ENCODE results near the gene SLITRK3.
A peak's percentile ranks its signal among the peaks of the same experiment; 100 is the strongest.
"Not testable (repeated sequence)": the region's sequence is repeated elsewhere in the genome, so short reads cannot be mapped to it uniquely, and the experiment has no call there.

Gene SLITRK3

DNA sequence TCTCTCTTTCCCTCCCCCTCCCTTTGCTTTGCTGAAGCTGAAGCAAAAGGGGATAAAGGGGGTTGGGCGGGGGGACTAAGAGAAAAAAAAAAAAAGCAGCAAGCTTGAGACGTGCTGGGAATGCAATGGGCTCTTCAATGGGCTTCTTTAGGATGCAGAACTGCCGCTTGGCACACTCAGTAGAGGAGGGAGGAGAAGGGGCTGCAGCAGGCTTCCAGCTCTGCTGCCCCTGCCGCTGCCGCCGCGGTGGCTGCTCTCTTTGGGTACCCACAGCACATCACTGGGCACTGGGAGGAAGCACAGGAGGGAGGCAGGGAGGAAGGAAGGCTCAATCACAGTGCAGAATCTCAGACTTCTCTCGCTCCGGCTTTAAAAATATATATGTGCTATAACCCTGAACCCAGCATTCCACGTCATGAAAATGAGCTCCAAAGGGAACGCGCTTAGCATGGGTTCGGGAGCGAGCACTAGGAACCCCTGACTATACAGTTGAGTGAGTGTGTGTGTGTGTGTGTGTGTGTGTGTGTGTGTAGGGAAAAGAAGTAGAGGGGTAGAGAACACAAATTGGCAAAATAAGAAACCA is 3.5 kb downstream of the SLITRK3 start:
- DNase-seq (ENCODE audit: low spot score), result no peak

DNA sequence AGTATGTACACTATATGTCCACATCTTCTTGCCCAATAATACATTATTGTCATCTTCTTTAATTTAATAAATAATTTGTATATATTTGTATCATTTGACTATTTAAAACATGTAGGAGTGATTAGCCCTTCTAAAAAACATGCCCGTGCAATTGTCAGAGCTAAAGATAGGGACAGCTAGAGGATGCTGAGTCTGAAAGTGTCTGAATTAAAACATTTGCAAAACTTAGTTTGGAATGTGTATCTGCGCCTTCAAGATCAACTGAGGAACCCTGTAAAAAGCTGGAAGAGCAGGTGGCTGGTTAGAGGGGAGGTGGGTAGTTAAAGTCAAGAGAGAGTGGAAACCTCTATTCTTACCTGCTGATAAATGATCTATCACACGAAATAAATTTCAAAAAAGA is 4.7 kb downstream of the SLITRK3 start:
- DNase-seq (ENCODE audit: low spot score), result no peak

DNA sequence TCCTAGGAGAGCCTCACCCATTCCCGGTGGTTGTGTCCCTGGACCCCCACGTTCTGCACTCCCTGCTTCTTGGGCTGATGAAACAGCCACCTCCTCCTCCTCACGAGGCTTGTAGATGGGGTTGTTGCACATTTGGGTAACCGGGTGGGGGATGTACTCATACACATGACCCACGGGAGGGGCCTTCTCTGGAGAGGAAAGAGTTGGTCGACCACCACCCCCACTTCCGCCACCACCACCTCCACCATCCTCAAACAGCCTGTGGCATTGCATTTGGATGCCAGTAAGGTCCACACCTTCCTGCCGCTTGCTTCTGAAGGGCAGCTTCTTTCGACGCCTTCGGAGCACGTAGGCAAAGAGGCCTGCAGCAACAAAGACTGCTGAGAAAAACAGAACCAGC is 7.7 kb downstream of the SLITRK3 start:
- DNase-seq (ENCODE audit: low spot score), result no peak

DNA sequence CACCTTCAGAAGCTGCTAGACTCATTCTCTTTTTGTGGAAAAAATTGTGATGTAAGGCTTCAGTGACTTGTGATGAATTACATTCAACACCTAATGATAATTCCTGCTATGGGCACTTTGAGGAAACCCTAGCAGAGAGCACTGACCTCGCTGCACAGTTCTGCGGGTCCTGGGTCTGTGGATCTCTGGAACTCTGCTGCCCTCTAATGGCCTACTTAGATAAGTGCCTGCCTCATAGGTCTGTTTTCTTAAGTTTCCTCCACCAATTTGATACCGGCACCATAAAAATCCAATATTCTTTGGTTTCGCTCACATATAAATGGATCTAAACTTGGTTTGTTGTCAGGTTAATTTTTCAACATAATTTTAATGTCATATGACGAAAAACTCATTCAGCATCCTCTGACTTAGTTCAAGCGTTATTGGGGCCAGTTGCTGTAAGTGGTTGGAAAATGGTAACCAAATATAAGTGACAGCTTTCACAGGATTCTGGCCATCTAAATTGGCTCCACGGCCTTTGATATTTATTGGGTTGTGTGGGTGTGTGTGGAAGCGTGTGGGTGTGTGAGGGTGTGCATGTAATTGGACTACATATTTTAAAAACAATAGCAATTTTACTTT is 10.4 kb downstream of the SLITRK3 start:
- peak; percentile 60 for DNase-seq (ENCODE audit: low spot score)

DNA sequence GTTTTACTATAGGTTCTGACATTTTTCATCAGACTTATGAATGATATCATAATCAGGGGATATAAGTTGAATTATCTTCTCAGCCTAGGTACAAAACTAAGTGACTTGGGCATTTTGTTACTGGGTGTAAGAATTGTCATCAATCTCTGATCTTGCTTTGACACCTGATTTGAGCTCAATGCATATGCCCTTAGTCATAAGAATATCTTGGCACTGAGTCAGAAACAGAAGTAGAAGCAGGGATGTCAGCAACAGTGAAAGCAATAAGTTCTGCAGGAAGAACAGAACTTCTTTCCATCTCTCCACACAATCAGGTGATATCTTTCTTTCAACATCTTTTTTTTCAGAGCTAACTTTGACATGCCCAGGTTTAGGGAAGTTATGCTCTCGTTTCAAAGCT is 14.6 kb downstream of the SLITRK3 start:
- DNase-seq (ENCODE audit: low spot score), result no peak

DNA sequence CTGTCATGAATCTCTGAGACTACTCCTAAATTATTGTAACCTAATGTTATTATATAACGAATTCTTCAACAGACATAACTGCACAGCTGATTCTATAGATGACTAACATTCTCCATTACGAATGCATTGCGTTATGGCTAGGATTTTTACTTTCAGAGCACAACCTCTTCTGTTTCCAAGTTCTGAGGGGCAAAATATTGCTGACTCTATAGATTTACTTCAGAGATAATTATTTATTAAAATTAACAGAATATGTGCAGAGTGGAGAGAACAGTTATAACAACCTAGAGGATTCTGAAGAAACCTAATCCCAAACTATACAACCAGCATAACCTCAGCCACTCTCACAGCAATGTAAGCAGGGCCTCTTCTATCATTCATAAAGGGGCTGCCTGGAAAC is 25.9 kb downstream of the SLITRK3 start:
- no peak for DNase-seq (ENCODE audit: low spot score)

DNA sequence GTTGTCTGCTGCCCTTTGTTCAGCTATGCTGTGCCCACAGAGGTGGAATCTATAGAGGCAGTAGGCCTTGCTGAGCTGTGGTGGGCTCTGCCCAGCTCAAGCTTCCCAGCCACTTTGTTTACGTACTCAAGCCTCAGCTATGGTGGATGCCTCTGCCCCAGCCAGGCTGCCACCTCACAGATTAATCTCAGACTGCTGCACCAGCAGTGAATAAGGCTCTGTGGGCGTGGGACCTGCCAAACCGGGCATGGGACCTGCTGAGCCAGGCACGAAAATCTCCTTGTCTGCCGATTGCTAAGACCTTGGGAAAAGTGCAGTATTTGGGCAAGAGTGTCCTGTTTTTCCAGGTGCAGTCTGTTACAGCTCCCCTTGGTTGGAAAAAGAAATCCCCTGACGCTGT is 26.8 kb downstream of the SLITRK3 start:
- no peak for DNase-seq (ENCODE audit: low spot score)

DNA sequence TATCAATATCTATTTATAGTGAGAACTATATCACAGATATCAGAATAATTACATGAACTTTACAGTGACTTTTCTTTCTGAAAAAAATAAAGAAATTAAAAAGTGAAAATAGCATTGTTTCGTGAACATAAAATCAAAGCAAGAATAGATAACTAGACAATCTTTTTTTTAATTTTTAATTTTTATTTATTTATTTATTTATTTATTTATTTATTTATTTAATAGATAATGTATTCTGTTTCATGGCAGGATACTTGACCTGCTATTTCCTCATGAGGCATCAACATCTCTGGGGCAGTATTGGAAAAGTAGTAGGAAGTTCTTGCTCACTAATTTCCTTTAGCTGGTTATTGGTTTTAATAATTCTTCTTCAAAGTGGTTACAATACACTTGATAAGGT is 33.3 kb downstream of the SLITRK3 start:
- no peak for DNase-seq (ENCODE audit: low spot score)

DNA sequence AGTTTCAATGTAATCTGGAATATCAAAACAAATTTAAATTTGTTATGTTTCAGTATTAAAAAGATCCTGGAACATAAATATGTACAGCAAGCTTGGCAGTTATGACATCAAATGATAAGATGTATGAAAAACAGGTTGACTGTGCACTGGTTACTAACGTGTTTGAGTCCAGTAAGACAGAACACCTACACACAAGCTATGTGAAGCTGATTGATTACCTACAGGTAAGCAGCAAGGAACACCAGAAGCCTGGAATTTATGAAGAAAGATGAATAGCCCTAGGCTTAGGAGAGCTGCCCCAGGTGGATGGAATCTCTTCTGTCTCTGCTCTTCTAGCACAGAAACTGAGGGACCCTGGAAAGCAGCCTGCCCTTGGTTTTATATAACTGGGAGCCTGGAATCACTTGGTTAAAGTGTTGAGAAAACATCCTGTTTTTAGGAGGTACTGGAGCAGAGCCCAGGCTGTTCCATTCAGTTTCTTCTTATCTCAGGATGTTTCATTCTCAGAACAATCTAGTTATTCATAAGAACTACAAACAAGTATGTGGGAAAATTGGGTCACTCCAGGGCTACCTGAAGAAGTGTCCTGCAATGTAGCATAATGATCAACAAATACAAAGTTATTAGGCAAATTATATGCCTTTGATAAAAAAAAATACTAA is 36.3 kb downstream of the SLITRK3 start:
- DNase-seq (ENCODE audit: low spot score), result no peak

DNA sequence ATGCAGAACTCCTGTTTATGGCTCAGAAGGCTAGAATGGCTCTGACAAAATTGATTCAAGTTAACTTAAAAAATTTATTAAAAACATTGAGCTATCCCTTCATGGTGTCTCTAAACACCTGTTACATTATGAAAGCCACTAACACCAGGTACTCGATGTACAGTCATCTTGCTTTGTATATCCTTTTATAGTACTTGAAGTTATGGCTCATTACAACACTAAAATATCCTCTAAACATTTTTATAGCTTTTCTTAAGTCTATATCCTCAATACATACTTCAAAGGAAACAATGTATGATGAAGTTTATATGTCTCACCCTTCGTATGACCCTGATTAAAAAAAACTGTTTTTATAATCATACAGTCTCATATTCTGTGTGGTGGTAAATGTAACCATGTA is 38.2 kb downstream of the SLITRK3 start:
- no peak for DNase-seq (ENCODE audit: low spot score)

DNA sequence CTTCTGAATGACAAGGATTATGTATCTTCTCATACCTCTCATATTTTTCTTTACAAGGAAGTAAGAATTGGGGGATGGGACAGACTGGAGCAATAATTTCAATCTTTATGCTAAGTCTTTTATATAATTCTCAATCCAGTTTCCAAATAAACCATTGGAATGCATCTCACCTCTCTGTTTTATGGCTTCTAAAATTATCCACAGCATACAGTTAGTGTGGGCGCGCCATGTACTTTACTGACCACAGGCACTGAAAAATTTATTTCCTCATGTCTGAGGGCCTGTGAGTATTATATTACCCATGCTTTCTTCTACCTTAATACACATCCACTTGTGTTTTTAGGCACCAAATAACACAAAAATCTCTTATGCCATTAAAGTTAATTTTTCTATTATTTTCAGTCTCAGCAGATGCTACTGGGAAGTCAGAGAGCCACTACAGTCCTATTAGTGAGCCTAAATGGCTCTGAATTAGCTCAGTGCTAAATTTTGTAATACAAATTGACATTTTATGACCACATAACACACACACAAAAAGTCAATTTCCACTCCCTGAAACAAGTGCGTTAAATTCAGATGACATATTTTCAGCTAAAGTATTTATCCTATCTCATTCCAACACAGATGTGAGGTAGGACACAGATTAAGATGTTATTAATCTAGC is 39.3 kb downstream of the SLITRK3 start:
- no peak for DNase-seq (ENCODE audit: low spot score)

DNA sequence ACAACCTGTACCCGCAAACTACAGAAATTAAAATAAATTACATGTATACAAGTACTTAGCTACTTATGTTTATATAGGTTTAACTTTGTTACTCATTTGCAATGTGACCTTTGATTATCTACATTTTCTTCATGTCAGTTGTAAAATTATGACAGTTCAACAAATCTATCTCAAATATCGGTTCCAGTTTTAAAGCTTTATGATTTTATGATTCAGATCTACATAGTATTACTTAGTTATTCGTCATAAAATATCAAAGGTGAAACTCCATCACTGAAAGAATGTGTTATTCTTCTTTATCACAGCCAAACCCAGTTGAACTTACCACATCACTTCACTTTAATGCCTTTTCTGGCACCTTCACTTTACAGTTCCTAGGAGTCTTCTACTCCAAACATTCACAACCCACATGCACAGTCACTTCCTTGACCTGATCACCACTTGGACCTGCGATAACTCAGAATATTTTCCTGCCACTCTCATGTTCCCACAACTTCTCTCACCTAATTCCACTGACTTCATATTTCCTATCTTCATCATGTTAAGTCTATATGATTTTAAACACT is 47.2 kb downstream of the SLITRK3 start:
- DNase-seq (ENCODE audit: low spot score), result no peak

DNA sequence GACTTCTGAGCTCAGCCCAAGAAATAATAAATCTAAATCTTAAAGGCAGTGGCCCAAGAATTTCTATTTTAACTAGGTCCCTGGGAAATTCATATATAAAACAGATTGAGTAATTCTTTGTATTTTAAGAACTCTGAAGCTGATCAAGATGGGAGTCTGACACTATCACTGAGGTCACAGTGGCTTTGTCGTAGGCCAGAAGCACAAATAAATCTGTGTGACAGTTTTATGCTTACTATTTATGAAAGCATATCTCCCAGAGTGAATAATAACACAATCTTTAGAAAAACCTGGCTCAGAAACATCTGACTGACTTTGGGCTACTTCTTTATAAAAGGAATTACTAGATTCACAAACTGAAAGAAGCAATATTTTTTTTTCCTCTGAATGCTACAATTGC is 51.9 kb downstream of the SLITRK3 start:
- no peak for DNase-seq (ENCODE audit: low spot score)

DNA sequence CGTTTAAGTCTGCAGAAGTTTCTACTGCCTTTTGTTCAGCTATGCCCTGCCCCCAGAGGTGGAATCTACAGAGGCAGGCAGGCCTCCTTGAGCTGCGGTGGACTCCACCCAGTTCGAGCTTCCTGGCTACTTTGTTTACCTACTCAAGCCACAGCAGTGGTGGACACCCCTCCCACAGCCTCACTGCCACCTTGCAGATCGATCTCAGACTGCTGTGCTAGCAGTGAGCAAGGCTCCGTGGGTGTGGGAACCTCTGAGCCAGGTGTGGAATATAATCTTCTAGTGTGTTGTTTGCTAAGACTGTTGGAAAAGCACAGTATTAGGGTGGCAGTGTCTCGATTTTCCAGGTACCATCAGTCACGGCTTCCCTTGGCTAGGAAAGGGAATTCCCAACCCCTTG is 56.3 kb downstream of the SLITRK3 start:
- DNase-seq (ENCODE audit: low spot score), result not testable (repeated sequence)

Data from SW480 (cell line).